HG03108 (cell line): ENCODE results near the gene ZNF746.

ENCODE experiments used
- ATAC-seq: cut with Tn5 transposase; IDR thresholded peaks from one replicate; pipeline ENCODE4 v1.9.1; 2021; ENCODE audit warnings: moderate library complexity; ENCODE audit not compliant: unreplicated experiment

Gene ZNF746

DNA sequence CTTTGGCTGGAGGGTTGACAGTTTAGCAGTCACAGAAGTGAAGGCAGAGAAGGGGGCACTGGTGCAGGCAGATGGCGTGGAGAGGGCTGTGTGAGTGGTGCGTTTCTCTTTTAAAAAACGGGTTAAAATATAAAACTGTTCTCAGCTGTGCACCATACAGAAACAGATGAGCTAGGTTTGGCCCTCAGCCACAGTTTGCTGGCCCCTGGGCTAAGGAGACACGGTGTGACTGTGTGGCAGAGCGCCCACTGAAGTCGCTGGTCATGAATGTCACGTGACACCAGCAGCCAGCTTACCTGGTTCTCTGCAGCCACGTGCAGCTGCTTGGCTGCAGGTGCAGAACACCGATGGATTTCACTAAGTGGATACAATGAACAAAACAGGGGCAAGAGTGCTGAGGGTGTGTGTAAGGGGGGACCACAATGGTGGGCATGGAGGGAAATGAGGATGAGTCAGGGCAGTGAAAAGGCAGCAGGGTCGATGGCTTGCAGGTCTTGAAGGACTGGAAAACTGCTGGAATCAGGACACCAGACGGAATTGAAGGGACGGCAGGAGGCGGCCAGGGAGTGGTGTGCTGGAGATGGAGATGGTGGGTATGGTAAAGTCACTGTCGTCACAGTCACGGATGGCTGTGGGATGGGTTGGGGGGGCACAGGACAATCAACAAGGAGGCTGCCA is 7.4 kb downstream of the ZNF746 start:
- no peak for ATAC-seq

DNA sequence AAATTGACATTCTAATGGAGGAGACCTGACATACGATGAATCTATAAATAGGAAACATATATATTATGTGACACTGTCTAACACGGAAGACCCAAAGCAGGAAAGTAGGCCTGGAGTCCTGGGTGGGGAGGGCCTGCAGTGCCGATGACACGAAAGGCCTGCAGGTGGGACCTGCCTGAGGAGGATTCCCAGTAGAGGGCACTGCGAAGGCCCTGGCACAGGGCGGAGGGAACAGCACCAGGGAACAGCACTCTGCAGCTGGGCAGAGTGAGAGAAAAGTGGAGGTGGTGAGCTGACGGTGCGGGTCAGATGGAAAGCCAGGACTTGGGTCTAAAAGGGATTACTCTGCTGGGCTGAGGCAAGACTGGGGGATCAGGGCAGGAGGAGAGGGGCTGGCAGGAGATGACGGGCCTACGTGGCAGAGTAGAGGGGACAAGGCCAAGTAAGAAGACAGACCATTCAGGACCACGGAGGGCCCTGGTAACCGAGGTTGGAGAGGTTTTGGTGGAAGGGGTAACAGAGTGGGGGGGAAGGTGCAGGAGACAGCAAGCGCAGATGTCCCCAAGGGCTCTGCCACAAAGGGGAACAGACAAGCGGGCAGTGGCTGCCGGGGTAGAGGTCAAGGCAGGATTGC is 8.1 kb downstream of the ZNF746 start:
- no peak for ATAC-seq

DNA sequence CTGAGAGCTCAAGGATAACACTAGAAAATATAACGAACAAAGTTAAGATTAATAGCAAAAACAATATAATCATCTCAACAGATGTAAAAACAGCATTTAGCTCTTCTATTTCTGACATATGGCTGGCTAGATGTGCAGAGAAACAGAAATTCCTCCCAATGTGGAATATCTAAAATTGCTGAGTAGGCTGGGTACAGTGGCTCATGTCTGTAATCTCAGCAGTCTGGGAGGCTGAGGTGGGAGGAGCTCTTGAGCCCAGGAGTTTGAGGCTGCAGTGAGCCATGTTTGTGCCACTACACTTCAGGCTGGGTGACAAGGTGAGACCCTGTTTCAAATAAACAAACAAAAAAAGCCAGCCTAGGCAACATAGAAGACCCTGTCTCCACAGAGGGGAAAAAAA is 18.0 kb downstream of the ZNF746 start:
- no peak for ATAC-seq

DNA sequence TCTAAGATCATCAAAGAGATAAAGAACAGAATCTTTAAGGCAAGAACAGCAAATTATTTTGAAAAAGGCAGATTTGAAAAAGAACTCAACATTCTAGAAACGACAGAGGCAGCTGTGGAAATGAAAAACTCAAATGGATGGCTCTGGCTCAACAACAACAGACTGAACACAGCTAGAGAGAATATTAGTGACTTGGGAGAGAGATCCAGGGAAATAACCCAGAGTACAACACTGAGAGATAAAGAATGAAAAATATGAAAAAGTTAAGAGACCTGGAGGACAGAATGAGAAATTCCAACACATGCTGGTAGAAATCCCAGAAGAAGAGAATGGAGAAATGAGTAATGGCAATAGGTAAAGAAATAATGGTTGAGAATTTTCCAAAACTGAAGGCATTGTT is 18.9 kb downstream of the ZNF746 start:
- no peak for ATAC-seq

DNA sequence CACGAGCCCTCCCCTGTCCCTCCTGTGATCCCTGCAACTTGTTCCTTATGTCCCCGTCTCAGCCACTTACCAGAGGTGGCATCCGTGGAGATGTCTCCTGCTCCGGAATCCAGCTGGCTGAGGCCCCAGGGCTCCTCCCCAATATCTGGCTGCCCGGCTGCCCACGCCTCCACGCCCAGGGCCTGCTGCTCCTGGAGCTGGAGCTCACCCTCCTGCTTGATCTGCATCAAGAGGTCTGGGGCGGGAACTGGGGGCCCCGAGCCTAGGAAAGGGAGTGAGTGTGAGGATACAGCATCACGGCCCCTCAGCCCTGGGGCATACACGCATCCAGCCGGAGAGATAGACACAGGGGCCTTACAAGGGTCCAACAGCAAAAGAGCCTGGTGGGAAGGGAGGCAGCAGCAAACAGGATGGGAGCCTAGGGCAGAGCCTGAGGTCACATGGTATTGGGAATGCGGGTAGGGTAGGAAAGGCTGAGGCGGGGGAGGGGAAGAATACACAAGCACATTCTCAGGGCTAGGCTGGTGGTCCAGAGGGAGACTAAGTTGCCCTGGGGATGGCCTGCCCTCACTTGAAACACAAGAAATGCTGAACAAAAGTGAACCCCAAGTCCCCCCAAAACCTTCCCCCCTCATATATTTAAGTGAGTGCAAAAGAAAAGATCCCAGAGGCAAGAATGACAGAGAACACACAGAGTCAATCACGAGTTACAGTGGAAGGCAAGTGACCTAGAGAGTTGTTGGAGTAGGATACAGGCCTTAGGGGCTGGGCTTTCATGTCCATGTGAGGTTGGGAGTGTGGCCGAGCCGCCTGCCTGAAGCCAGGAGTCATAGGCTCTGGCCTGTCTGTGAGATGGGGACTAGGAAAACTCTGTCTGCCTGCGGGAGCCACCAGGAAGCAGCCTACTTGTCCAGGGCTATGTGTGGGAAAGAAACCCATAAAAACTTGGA is 19.8 kb downstream of the ZNF746 start:
- no peak for ATAC-seq

DNA sequence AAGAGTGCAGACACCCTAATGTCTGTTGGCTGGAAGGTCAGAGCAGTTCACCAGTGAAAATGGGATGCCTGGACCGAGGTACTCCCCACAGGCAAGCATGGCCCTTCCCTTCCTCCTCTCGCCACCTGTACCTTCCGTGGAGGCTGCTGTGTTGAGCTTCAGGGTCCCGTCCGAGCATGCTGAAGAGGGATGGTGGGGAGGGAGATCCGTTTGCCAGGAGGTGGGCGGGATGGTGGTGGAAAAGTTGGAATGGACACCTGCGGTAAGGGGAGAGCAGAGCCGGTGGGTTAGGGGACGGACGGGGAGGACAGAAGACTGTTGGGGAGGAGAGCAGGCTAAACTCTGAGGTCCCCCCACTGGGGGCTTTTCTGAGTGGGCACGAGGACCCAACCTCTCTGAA is 20.8 kb downstream of the ZNF746 start:
- ATAC-seq: no peak

DNA sequence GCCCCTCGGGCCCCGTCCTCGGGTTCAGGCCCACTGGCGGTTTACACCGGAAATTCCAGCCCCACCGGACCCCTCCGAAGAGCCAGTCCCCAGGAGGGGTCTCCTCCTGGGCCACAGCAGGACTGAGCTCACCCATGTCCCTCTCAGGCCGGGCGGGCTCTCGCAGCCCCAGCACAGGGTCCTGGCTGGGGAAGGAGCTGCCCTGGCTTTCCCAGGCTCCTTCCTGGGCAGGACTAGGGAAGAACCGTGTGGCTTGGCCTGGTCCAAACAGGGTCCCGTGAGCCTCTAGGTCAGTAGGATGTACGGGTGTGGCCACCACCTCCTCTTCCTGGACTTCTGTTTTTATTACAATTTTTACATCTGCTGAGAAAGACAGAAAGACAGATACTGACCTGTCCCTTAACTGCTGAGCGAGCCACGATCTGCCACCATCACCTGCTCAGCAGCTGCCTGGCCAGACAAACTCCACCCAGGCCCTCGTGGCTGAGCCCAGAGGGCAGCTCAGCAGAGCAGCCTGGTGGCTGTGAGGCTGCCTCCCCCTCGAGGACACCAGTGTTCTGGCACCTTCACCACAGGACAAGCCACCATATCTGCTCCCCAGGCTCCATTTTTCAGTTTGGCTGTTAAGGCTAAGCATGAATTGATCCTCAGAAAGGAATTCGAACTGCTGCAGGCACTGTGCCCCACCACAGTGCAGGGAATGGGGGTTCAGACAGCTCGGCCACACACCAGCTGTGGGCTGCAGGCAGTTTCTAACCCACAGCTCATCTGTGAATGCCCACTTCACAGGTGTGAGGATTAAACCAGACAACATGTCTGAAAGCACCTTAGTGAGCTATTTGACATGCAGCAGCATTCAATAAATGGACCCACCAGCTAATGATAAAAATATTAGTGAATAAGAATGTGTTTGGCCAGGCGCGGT is 22.2 kb downstream of the ZNF746 start:
- ATAC-seq: no peak

DNA sequence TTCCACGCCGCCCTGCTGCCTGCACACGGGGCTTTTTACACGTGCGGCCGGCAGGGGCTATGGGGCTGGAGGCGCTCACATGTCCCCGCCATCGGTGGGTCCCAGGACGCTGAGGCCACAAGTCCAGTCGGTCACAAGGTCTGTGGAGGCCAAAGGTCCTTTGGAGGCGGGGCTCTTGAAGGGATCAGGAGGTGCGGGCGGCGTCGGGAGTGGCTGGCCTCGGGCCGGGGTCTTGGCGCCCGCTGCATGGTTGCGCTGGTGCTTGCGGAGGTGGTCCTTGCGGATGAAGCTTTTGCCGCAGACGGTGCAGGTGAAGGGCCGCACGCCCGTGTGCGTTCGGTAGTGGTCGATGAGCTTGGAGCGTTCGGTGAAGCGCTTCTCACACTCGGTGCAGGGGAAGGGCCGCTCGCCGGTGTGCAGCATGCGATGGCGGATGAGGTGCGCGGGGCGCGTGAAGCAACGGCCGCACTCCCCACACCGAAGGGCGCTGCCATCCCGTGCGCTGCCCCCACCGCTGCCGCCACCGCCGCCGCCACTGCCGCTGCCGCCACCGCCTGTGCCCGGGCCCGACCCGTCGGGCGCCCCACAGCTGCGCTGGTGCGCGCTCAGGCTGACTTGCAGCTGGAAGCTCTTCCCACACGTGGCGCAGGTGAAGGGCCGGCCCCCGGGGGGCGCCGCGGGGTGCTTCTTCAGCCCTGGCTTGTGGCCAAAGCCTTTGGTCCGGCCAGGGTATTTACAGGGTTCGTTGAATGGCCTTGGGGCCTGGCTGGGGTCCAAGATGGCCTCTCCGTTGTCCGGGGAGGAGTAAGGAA is 23.1 kb downstream of the ZNF746 start:
- ATAC-seq: no peak

DNA sequence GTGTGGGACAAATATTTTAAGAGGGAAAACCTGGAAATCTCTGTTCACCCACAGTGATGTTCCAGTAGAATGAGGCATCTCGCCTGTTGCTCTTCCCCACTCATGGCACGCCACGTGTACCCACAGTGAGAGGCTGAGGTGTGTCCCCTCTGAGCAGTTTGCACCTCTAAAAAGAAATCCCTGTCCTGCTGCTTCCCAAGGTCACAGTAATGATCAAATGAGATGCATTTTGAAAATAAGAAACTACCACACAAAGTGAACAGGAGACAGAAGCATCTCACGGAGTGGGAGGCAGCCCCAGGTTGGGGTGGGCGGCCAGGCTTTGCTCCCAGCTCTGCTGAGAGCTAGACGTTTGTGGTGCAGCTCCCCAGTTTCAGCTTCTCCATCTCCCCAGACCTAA is 24.4 kb downstream of the ZNF746 start:
- ATAC-seq: no peak

DNA sequence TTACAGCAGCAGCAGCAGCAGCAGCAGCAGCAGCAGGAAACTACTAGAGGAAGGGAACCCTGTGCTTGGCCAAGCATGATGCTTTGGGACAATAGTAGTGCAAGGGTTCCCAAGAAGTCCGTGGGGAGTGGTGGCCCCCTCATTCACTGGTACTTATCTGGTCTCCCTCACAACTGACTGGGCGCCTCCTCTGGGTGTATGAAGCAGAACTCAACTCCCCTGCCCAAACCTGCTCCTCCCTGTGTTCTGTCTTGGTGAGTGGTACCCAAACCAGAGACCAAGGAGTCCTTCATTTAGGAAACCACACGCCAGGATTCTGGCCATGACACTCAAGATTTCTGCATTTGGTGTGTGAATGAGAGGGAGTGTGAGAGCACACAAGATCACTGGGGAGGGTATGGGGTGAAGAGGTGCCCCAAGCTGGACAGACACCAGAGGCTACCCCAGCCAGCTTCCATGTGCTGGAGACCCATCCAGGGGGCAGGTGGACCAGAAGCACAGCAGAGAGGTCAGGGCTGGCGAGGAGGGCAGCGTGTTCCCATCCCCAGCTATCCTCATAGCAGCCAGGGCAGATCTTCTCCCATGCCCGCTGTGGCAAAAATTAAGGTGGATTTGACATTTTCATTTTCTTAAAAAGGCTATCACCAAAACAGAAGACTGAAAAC is 26.2 kb downstream of the ZNF746 start:
- no peak for ATAC-seq

DNA sequence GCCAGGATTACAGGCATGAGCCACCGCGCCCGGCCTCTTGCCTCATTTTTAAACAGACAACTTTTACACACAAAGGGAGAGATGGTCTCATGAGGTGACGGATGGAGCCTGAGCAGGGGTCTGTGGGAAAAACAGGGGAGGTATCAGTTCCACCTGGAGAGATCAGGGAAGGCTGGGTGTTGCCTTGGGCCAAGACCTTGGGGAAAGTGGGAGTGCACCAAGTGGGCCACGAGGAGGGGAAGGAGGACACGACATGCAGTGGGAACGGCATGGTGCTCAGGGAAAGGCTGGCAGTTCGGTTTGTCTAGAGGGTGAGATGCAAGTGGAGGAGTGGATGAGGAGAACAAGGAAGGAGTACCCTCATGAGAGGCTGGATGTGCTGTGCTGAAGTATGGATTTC is 27.8 kb downstream of the ZNF746 start:
- no peak for ATAC-seq

DNA sequence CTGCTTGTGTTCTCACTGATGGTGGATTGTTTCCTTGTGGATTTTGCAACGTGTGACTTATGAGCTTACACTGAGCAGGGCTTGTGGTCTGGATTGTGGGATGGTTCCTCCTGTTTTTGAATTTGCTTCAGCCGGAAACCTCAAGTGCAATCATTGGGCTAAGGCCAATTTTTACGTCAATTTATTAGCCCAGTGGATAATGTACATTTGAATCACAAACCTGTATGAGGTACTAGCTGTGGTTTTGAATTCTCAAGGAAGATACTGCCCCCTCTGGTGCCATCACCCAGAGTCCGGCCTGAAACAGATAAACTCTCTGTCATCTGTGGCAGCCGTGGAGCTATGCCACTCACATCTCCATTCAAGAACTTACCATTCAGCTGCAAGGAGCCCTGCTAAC is 29.4 kb downstream of the ZNF746 start:
- no peak for ATAC-seq

DNA sequence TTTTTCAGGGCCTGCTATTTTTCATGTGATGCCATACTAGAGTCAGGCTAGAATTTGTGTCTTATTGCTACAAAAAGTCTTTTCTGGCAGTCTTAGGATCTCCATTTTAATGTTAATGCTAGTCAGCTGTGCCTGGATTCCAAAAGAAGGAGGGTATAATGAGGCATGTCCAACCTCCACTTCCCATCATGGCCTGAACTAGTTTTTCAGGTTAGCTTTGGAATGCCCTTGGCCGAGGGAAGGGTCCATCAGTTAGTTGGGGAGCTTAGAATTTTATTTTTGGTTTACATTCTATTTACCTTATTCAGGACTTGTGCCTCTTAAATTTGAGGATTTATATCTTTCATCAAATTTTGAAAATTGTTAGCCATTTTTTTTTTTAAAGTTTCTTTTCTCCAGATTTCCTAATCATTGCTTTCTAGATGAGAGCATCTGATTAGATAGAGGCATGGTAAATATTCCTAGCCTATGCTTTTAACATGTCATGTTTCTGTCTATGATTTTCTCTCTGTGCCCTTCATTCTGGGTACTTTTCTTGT is 30.2 kb downstream of the ZNF746 start:
- ATAC-seq: no peak

DNA sequence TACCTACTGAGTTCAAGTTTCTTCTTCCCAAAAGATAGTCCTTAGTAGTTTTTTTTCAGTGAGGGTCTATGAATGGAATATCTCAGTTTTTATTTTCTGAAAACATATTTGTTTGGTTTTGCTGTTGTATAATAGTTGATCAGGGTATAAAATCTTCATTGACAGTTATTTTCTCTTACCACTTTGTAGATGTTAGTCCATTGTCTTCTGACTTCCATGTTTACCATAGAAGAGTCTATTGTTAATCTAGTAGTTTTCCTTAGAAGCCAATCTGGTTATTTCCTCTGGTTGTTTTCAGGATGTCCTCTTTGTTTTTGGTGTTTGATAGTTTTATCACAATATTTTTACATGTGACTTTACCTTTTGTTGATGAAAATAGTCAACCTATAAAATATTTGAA is 31.2 kb downstream of the ZNF746 start:
- ATAC-seq: no peak

DNA sequence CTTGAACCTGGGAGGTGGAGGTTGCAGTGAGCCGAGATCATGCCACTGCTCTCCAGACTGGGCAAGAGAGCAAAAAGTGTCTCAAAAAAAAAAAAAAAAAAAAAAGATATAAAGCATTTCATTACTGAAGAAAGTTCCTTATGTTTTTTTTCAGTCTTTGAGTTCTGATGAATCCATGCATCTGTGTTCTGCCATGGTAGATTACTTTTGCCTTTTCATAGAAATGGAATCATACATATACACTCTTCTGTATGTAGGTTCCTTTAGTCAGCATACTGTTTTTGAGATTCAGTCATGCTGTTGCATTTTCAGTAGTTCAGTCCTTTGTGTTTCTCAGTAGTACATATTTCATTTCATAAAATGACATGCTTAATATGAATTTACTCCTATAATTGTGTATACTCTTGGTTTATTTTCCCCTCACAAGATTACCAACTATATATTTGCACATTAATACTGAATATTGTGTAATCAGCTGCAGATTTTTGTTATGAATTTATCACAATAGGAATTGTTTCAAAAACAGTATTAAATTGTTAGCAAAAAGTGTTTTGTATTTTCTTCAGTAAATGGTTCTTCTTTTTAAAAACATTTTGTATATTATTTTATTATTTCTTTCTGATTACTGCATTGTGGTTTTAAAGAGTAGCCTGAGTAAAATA is 34.0 kb downstream of the ZNF746 start:
- ATAC-seq: no peak

DNA sequence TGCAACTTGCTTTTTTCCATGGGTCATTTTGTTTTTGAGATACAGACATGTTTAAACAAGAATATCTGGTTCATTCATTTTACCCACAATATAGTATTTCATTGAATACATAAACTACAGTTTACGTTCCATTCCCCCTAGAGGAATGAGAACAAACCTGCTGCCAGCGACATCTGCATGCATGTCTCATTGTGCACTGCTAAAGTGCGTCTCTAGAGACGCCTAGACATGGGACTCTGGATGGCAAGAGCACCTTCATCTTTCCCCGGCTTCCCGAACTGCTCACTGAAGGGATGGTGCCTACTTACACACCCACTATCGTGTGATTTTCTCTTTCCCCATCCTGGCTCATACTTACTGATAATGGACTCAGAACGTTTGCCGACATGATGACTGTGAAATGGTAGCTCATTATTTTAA is 35.5 kb downstream of the ZNF746 start:
- ATAC-seq: no peak

DNA sequence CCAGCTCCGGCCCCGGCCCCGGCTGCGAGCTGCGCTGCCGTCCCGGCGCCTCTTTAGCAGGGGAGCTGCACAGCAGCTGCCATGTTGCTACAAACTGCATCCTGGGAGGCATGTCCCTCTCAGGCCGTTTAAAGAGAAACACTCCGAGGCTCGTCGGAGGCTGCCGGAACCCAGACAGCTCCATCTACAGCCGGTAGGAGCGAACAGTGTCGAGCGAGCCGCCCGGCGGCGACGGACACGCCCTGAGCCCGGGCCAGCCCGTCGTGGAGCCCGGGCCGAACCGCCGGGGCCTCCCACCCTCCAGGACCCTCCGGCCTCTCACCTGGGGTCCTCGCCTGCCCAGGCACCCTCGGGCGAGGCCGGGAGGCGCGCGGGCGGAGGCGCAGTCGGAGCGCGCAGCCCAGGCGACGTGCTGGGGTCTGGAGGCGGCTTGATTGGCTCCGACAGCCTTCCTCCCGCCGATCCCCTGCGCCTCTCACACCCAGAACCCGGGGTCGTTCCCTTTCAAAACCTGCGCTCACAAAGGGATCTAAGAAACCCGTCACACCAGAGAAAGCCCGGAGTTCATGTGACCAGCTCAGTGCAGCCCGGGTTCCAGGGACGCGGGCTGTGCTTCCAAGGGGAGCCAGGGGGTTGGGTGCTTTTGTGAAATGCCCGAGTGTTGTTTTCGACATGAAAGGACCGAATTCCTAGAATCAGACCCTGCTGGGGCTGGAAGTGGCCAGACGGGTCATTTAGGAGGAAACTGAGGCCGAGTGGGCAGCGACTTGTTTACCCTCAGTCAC is 36.9 kb downstream of the ZNF746 start, which contains the start of gene ZNF777:
Gene ZNF777 (minus strand): TSS at position 570 of the 785 bp plus-strand sequence. CDS start 5,040 bp downstream, outside the sequence.
- peak; percentile 98 for ATAC-seq
